ENCODE measurements around the gene SLC26A11.

Gene SLC26A11

DNA sequence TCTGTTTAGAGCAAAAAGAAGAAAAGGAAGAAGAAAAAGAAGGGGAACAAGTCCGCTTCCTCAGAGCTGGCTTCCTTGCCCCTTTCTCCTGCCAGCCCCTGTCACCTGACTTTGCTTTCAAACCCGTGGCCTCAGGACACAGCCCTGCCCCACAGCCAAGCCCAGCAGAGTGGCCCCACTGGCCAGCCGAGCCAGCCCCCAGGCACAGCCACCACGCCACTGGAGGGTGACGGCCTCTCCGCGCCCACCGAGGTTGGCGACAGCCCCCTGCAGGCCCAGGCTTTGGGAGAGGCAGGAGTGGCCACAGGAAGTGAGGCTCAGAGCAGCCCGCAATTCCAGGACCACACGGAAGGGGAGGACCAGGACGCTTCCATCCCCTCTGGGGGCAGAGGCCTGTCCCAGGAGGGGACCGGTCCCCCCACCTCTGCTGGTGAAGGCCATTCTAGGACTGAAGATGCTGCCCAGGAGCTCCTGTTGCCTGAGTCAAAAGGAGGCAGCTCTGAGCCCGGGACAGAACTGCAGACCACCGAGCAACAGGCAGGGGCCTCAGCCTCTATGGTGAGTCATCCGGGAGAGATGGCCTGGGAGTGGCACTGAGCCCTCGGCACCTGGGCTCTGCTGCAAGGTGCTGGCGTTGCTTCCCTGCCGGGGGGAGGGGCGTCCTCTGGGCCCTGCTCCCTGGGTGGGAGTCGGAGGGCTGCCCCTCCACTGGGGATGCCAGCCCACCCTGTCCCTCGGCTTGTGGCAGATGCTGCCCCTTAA lies 67.8 kb downstream of the SLC26A11 start:
- TF ChIP-seq ZFP3 (CRISPR knock-in tag; IDR thresholded peaks at IDR 0.05) (no peak), ZFP30 (CRISPR knock-in tag; IDR thresholded peaks at IDR 0.05) (no peak), ZNF8 (CRISPR knock-in tag; IDR thresholded peaks at IDR 0.05) (no peak), ZNF565 (CRISPR knock-in tag; conservative IDR thresholded peaks at IDR 0.05; ENCODE audit: low read depth) (no peak)
- TF ChIP-seq, protein P1, sequence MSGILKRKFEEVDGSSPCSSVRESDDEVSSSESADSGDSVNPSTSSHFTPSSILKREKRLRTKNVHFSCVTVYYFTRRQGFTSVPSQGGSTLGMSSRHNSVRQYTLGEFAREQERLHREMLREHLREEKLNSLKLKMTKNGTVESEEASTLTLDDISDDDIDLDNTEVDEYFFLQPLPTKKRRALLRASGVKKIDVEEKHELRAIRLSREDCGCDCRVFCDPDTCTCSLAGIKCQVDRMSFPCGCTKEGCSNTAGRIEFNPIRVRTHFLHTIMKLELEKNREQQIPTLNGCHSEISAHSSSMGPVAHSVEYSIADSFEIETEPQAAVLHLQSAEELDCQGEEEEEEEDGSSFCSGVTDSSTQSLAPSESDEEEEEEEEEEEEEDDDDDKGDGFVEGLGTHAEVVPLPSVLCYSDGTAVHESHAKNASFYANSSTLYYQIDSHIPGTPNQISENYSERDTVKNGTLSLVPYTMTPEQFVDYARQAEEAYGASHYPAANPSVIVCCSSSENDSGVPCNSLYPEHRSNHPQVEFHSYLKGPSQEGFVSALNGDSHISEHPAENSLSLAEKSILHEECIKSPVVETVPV (CRISPR knock-in tag; IDR thresholded peaks at IDR 0.05), result no peak
- TF ChIP-seq, protein P2, sequence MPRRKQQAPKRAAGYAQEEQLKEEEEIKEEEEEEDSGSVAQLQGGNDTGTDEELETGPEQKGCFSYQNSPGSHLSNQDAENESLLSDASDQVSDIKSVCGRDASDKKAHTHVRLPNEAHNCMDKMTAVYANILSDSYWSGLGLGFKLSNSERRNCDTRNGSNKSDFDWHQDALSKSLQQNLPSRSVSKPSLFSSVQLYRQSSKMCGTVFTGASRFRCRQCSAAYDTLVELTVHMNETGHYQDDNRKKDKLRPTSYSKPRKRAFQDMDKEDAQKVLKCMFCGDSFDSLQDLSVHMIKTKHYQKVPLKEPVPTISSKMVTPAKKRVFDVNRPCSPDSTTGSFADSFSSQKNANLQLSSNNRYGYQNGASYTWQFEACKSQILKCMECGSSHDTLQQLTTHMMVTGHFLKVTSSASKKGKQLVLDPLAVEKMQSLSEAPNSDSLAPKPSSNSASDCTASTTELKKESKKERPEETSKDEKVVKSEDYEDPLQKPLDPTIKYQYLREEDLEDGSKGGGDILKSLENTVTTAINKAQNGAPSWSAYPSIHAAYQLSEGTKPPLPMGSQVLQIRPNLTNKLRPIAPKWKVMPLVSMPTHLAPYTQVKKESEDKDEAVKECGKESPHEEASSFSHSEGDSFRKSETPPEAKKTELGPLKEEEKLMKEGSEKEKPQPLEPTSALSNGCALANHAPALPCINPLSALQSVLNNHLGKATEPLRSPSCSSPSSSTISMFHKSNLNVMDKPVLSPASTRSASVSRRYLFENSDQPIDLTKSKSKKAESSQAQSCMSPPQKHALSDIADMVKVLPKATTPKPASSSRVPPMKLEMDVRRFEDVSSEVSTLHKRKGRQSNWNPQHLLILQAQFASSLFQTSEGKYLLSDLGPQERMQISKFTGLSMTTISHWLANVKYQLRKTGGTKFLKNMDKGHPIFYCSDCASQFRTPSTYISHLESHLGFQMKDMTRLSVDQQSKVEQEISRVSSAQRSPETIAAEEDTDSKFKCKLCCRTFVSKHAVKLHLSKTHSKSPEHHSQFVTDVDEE (CRISPR knock-in tag; IDR thresholded peaks at IDR 0.05), result no peak

DNA sequence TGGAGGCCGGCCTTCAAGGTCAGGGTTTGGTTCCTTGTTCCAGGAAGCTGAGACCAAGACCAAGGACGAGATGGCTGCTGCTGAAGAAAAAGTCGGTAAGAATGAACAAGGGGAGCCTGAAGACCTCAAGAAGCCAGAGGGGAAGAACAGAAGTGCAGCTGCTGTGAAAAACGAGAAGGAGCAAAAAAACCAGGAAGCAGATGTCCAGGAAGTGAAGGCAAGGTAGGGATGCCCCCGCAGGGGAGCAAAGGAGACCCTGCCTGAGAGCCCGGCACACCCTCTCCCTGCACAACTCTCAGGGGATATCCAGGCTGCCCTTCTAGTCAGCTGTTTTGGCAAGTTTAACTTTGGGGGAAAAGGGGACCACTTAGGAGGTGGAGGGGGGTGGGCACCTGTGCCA lies 69.4 kb downstream of the SLC26A11 start:
- ATAC-seq, result no peak
- no peak for TF ChIP-seq CSDC2 (CRISPR knock-in tag; IDR thresholded peaks at IDR 0.05)
- no peak for TF ChIP-seq BACH2 (CRISPR knock-in tag; IDR thresholded peaks at IDR 0.05; ENCODE audit: borderline replicate concordance)
- TF ChIP-seq TCF4 (CRISPR knock-in tag; IDR thresholded peaks at IDR 0.05; ENCODE audit: borderline replicate concordance), result no peak
- no peak for TF ChIP-seq ZFP30 (CRISPR knock-in tag; IDR thresholded peaks at IDR 0.05)
- no peak for TF ChIP-seq ZNF565 (CRISPR knock-in tag; conservative IDR thresholded peaks at IDR 0.05; ENCODE audit: low read depth)
- TF ChIP-seq ARNTL (CRISPR knock-in tag; IDR thresholded peaks at IDR 0.05; ENCODE audit: borderline replicate concordance, low read depth), result no peak
- TF ChIP-seq, protein P1 (CRISPR knock-in tag; IDR thresholded peaks at IDR 0.05), result no peak
- TF ChIP-seq ISL1 (CRISPR knock-in tag; IDR thresholded peaks at IDR 0.05), result no peak
- TF ChIP-seq, protein P3, sequence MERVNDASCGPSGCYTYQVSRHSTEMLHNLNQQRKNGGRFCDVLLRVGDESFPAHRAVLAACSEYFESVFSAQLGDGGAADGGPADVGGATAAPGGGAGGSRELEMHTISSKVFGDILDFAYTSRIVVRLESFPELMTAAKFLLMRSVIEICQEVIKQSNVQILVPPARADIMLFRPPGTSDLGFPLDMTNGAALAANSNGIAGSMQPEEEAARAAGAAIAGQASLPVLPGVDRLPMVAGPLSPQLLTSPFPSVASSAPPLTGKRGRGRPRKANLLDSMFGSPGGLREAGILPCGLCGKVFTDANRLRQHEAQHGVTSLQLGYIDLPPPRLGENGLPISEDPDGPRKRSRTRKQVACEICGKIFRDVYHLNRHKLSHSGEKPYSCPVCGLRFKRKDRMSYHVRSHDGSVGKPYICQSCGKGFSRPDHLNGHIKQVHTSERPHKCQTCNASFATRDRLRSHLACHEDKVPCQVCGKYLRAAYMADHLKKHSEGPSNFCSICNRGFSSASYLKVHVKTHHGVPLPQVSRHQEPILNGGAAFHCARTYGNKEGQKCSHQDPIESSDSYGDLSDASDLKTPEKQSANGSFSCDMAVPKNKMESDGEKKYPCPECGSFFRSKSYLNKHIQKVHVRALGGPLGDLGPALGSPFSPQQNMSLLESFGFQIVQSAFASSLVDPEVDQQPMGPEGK (CRISPR knock-in tag; IDR thresholded peaks at IDR 0.05; ENCODE audit: borderline replicate concordance), result no peak
- no peak for TF ChIP-seq PPARA (CRISPR knock-in tag; IDR thresholded peaks at IDR 0.05; ENCODE audit: borderline replicate concordance)
- TF ChIP-seq TOX (CRISPR knock-in tag; IDR thresholded peaks at IDR 0.05; ENCODE audit: borderline replicate concordance), result no peak
- TF ChIP-seq ZNF70 (CRISPR knock-in tag; IDR thresholded peaks at IDR 0.05), result no peak
- TF ChIP-seq, protein P4, sequence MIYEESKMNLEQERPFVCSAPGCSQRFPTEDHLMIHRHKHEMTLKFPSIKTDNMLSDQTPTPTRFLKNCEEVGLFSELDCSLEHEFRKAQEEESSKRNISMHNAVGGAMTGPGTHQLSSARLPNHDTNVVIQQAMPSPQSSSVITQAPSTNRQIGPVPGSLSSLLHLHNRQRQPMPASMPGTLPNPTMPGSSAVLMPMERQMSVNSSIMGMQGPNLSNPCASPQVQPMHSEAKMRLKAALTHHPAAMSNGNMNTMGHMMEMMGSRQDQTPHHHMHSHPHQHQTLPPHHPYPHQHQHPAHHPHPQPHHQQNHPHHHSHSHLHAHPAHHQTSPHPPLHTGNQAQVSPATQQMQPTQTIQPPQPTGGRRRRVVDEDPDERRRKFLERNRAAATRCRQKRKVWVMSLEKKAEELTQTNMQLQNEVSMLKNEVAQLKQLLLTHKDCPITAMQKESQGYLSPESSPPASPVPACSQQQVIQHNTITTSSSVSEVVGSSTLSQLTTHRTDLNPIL (CRISPR knock-in tag; IDR thresholded peaks at IDR 0.05; ENCODE audit: low read depth), result no peak

More for the DNA sequence above, 67.8 kb downstream of the SLC26A11 start:
- ATAC-seq, result no peak

DNA sequence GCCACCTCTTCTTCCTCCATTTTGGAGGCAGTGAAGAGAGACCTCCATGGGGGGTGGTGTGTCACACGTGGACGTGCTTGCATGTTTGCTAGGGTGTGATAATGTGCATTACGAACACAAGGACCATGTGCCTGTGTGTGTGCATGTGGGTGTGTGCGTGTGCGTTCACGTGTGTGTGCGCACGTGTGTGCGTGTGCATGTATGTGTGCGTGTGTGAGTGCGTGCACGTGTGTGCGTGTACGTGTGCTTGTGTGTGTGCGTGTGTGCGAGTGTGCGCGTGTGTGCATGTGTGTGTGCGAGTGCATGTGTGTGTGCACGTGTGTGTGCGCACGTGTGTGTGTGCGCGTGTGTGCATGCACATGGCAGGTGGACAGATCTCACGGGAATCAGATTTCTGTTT lies 69.9 kb downstream of the SLC26A11 start:
- ATAC-seq, result no peak
- TF ChIP-seq, protein P4 (CRISPR knock-in tag; IDR thresholded peaks at IDR 0.05; ENCODE audit: low read depth), result no peak
- TF ChIP-seq CSDC2 (CRISPR knock-in tag; IDR thresholded peaks at IDR 0.05) (no peak), TOX (CRISPR knock-in tag; IDR thresholded peaks at IDR 0.05; ENCODE audit: borderline replicate concordance) (no peak), ZNF565 (CRISPR knock-in tag; conservative IDR thresholded peaks at IDR 0.05; ENCODE audit: low read depth) (no peak), GLIS3 (CRISPR knock-in tag; IDR thresholded peaks at IDR 0.05) (no peak), ZC3H10 (CRISPR knock-in tag; IDR thresholded peaks at IDR 0.05) (no peak), BACH2 (CRISPR knock-in tag; IDR thresholded peaks at IDR 0.05; ENCODE audit: borderline replicate concordance) (no peak)
